Measurements from ENCODE around the gene DPP10.

GRCh38 chr2:114468343-114468742, 25.9 kb downstream of the DPP10 start:
- no peak for TF ChIP-seq CTCF (IDR thresholded peaks at IDR 0.05)
- no peak for TF ChIP-seq ZFX (IDR thresholded peaks at IDR 0.05; ENCODE audit: borderline replicate concordance)

Data from 22Rv1 (cell line).